Measurements from ENCODE around the gene NR3C2. TPM values are rescaled to one million over a fixed set of nuclear protein-coding genes. Genes with fewer than 3 reads are reported as not detected.

NR3C2 gene
- total and polyA plus RNA-seq, 2 experiments from 2014 or later, result 1.2 to 3.0 TPM

DNA sequence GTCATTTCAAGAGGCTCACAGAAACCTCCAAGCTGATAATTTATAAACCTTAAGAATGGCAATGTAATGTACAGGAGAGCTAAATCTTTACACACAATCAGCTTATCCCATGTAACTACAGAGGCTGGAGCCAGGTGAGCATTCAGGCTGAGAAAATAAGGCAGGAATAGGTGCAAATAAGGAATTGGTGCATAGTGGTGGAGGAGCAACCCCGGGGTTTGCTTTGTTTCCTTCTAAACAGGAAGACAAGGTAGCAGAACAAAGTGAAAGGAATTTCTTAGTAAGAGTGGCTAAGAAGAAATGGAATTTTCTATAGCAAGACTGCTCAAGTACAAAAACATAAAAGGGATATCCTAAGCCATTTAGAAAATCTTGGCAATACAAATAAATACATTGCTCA, 82.4 kb downstream of the NR3C2 start (continued):
- TF ChIP-seq ZNF331 (CRISPR knock-in tag; IDR thresholded peaks at IDR 0.05; ENCODE audit: low read depth) (no peak), EZH2phosphoT487 (IDR thresholded peaks at IDR 0.05; ENCODE audit: unreplicated experiment) (no peak), NANOG (IDR thresholded peaks at IDR 0.05; ENCODE audit: borderline replicate concordance) (no peak), EZH2 (IDR thresholded peaks at IDR 0.05; ENCODE audit: low read depth, unreplicated experiment) (no peak)
- TF ChIP-seq, protein P1, sequence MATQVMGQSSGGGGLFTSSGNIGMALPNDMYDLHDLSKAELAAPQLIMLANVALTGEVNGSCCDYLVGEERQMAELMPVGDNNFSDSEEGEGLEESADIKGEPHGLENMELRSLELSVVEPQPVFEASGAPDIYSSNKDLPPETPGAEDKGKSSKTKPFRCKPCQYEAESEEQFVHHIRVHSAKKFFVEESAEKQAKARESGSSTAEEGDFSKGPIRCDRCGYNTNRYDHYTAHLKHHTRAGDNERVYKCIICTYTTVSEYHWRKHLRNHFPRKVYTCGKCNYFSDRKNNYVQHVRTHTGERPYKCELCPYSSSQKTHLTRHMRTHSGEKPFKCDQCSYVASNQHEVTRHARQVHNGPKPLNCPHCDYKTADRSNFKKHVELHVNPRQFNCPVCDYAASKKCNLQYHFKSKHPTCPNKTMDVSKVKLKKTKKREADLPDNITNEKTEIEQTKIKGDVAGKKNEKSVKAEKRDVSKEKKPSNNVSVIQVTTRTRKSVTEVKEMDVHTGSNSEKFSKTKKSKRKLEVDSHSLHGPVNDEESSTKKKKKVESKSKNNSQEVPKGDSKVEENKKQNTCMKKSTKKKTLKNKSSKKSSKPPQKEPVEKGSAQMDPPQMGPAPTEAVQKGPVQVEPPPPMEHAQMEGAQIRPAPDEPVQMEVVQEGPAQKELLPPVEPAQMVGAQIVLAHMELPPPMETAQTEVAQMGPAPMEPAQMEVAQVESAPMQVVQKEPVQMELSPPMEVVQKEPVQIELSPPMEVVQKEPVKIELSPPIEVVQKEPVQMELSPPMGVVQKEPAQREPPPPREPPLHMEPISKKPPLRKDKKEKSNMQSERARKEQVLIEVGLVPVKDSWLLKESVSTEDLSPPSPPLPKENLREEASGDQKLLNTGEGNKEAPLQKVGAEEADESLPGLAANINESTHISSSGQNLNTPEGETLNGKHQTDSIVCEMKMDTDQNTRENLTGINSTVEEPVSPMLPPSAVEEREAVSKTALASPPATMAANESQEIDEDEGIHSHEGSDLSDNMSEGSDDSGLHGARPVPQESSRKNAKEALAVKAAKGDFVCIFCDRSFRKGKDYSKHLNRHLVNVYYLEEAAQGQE (IDR thresholded peaks at IDR 0.05; ENCODE audit: unreplicated experiment), result no peak

DNA sequence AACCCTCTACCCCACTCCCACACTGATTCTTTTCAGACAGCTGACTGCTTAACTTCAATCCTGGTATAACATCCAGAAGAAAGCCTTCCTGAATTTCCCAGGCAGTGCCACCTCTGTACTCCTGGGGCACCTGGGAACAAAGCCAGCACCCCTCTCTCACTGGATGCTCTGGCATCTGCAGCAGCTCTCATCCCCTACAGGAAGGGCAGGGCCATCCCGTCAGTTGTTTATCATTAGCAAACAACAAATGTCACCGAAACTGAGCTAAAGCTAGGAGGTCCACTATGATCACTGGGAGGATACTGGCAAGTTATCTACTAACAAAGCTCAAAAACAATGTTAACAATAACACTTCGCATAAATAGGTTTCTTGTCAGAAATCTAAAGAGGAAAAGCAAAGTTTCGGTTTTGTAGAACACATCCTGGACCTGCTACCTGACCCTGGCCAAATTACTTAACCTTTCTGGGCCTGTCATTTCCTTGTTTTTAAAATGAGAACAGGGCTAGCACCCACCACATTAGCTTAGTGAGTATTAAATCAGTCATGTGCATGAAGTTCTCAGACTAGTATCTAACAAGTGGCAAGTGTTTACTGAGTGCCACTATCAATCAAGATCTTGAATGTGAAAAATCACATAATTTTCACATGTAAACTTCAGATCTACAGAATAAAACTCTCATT, 86.6 kb downstream of the NR3C2 start:
- ATAC-seq (no peak; the same call in 2 of the 3 replicates), DNase-seq (ENCODE audit: low spot score) (no peak)
- Histone ChIP-seq H4K20me1 (replicated peaks; ENCODE audit: insufficient read depth) (no peaks in the 10 kb centered on the region), H3K27me3 (ENCODE audit: insufficient read depth) (no peaks in the 10 kb centered on the region), H3K4me1 (ENCODE audit: insufficient read depth) (0 out of 2 replicates have a peak, but pooled peaks cover 4% of the 10 kb centered on the region), H3K9me2 (ENCODE audit: insufficient read depth) (no peaks in the 10 kb centered on the region), H3K4me2 (no peak overlapping the region), H3K36me3 (ENCODE audit: insufficient read depth) (no peaks in the 10 kb centered on the region), H3K79me2 (replicated peaks; ENCODE audit: insufficient read depth) (no peaks in the 10 kb centered on the region), H3K27ac (ENCODE audit: low read depth) (no peak overlapping the region), H2AFZ (no peak overlapping the region), H3F3A (replicated peaks; ENCODE audit: low read depth) (no peaks in the 10 kb centered on the region), H3K4me3 (no peak overlapping the region)
- no peaks in the 10 kb centered on the region for H3K27me3 Mint-ChIP-seq (ENCODE audit: insufficient read depth, low read depth, poor library complexity)
- no peak overlapping the region for H3K27ac Mint-ChIP-seq
- H3K9me3 Mint-ChIP-seq, result no peaks in the 10 kb centered on the region
- TF ChIP-seq CREB1 (CRISPR knock-in tag; IDR thresholded peaks at IDR 0.05; ENCODE audit: low read depth), result no peak
- no peak overlapping the region for H3K4me3 Mint-ChIP-seq
- H3K4me1 Mint-ChIP-seq, result peaks cover 6% of the 10 kb centered on the region; the same call in 2 of the 3 replicates
- no peaks in the 10 kb centered on the region for H3K36me3 Mint-ChIP-seq (ENCODE audit: low read depth)

DNA sequence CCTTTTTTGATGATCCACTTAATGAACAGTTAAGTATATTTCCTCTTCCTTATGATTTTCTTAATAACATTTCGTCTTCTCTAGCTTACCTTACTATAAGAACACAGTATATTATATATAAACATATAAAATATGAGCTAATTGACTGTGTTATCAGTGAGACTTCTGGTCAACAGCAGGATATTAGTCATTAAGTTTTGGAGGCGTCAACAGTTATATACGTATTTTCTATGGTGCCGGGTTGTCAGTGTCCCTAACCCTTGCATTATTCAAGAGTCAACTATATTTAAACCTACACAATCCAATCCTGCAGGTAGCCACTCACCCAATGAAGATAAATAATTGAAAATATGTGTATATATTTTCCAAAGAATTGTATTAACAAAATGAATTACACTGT, 88.0 kb downstream of the NR3C2 start:
- no peaks in the 10 kb centered on the region for H3K79me2 ChIP-seq (replicated peaks; ENCODE audit: insufficient read depth)
- no peak for DNase-seq (ENCODE audit: low spot score)
- no peaks in the 10 kb centered on the region for H3F3A ChIP-seq (replicated peaks; ENCODE audit: low read depth)
- Mint-ChIP-seq H3K4me3 (no peak overlapping the region), H3K4me1 (peaks cover 2% of the 10 kb centered on the region; the same call in 1 of the 3 replicates), H3K9me3 (no peaks in the 10 kb centered on the region), H3K27ac (no peak overlapping the region), H3K36me3 (ENCODE audit: low read depth) (no peaks in the 10 kb centered on the region), H3K27me3 (ENCODE audit: insufficient read depth, low read depth, poor library complexity) (no peaks in the 10 kb centered on the region)
- H4K20me1 ChIP-seq (replicated peaks; ENCODE audit: insufficient read depth), result no peaks in the 10 kb centered on the region
- H3K27ac ChIP-seq (ENCODE audit: low read depth), result no peak overlapping the region
- H3K4me3 ChIP-seq, result no peak overlapping the region
- no peaks in the 10 kb centered on the region for H3K27me3 ChIP-seq (ENCODE audit: insufficient read depth)
- no peak for ATAC-seq
- no peaks in the 10 kb centered on the region for H3K36me3 ChIP-seq (ENCODE audit: insufficient read depth)
- no peaks in the 10 kb centered on the region for H3K4me1 ChIP-seq (ENCODE audit: insufficient read depth)
- no peak overlapping the region for H3K4me2 ChIP-seq
- H2AFZ ChIP-seq, result no peak overlapping the region
- no peaks in the 10 kb centered on the region for H3K9me2 ChIP-seq (ENCODE audit: insufficient read depth)
- TF ChIP-seq EZH2phosphoT487 (IDR thresholded peaks at IDR 0.05; ENCODE audit: unreplicated experiment) (no peak), CREB1 (CRISPR knock-in tag; IDR thresholded peaks at IDR 0.05; ENCODE audit: low read depth) (no peak), STAT1 (IDR thresholded peaks at IDR 0.05; ENCODE audit: unreplicated experiment) (no peak), ZNF331 (CRISPR knock-in tag; IDR thresholded peaks at IDR 0.05; ENCODE audit: low read depth) (no peak), JUNB (IDR thresholded peaks at IDR 0.05; ENCODE audit: unreplicated experiment) (no peak), ZNF114 (CRISPR knock-in tag; IDR thresholded peaks at IDR 0.05) (no peak)
- TF ChIP-seq, protein P2, sequence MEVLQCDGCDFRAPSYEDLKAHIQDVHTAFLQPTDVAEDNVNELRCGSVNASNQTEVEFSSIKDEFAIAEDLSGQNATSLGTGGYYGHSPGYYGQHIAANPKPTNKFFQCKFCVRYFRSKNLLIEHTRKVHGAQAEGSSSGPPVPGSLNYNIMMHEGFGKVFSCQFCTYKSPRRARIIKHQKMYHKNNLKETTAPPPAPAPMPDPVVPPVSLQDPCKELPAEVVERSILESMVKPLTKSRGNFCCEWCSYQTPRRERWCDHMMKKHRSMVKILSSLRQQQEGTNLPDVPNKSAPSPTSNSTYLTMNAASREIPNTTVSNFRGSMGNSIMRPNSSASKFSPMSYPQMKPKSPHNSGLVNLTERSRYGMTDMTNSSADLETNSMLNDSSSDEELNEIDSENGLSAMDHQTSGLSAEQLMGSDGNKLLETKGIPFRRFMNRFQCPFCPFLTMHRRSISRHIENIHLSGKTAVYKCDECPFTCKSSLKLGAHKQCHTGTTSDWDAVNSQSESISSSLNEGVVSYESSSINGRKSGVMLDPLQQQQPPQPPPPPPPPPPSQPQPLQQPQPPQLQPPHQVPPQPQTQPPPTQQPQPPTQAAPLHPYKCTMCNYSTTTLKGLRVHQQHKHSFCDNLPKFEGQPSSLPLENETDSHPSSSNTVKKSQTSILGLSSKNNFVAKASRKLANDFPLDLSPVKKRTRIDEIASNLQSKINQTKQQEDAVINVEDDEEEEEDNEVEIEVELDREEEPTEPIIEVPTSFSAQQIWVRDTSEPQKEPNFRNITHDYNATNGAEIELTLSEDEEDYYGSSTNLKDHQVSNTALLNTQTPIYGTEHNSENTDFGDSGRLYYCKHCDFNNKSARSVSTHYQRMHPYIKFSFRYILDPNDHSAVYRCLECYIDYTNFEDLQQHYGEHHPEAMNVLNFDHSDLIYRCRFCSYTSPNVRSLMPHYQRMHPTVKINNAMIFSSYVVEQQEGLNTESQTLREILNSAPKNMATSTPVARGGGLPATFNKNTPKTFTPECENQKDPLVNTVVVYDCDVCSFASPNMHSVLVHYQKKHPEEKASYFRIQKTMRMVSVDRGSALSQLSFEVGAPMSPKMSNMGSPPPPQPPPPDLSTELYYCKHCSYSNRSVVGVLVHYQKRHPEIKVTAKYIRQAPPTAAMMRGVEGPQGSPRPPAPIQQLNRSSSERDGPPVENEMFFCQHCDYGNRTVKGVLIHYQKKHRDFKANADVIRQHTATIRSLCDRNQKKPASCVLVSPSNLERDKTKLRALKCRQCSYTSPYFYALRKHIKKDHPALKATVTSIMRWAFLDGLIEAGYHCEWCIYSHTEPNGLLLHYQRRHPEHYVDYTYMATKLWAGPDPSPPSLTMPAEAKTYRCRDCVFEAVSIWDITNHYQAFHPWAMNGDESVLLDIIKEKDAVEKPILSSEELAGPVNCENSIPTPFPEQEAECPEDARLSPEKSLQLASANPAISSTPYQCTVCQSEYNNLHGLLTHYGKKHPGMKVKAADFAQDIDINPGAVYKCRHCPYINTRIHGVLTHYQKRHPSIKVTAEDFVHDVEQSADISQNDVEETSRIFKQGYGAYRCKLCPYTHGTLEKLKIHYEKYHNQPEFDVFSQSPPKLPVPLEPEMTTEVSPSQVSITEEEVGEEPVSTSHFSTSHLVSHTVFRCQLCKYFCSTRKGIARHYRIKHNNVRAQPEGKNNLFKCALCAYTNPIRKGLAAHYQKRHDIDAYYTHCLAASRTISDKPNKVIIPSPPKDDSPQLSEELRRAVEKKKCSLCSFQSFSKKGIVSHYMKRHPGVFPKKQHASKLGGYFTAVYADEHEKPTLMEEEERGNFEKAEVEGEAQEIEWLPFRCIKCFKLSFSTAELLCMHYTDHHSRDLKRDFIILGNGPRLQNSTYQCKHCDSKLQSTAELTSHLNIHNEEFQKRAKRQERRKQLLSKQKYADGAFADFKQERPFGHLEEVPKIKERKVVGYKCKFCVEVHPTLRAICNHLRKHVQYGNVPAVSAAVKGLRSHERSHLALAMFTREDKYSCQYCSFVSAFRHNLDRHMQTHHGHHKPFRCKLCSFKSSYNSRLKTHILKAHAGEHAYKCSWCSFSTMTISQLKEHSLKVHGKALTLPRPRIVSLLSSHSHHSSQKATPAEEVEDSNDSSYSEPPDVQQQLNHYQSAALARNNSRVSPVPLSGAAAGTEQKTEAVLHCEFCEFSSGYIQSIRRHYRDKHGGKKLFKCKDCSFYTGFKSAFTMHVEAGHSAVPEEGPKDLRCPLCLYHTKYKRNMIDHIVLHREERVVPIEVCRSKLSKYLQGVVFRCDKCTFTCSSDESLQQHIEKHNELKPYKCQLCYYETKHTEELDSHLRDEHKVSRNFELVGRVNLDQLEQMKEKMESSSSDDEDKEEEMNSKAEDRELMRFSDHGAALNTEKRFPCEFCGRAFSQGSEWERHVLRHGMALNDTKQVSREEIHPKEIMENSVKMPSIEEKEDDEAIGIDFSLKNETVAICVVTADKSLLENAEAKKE (CRISPR knock-in tag; IDR thresholded peaks at IDR 0.05), result no peak
